Femur (tissue), 1 donor: ENCODE results near the gene C2orf68.
"Not testable (repeated sequence)": the region's sequence is repeated elsewhere in the genome, so short reads cannot be mapped to it uniquely, and the experiment has no call there.

Experiments
- DNase-seq: peaks from one replicate; pipeline ENCODE4 v3.0.0-alpha.2; 2017

The C2orf68 gene

DNA sequence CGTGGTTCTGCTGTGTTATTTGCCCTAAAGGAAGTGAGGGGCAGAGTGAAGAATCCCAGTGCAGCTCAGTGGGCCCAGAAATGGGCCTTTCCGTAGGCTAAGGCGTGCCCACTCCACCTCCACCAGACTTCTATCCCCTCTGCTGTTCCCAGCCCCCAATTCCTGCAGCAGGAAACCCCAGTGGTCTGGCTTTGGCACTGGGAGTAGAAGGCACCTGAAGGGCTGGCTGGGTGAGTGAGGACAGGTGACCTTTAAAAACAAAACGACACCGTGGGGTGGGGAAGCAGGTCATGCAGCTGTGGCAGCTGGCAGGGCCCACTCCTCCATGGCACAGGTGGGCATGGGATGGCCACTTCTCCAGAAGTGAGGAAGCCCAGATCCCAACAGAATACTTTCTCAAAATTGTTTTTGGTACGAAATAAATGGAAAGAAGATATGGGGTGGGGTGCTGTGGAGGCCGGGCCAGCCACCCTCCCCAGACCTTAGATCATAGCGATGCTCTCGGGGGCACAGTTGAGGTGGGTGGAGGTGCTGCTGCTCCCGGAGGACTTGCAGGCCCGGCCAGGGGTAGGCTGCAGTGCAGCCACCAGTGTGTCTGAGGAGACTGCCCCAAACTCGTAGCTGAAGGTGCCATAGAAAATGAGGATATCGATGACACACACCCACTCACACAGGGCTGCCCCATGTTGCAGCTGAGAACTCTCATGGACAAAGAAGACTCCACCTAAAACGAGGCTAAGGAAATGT is 13.1 kb downstream of the C2orf68 start:
- DNase-seq, result no peak

DNA sequence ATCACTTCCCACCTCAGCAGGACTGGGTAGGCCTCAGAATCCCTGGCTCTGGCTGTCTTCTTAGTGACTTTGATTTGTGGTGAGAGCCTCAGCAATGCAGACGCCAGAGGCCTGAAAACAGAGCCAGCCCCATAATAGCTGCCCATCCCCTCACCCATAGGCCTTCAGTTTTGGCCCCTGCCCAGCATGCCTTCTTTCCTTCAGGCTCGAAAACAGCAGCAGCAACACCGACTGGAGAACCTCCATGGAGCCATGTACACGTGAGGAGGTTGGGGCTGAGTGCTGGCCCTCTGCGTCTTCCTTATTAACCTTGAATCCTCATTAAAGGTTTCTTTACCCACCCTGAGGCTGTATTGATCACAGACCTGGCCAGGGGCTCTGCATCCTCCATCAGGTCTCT is 14.6 kb downstream of the C2orf68 start:
- no peak for DNase-seq

DNA sequence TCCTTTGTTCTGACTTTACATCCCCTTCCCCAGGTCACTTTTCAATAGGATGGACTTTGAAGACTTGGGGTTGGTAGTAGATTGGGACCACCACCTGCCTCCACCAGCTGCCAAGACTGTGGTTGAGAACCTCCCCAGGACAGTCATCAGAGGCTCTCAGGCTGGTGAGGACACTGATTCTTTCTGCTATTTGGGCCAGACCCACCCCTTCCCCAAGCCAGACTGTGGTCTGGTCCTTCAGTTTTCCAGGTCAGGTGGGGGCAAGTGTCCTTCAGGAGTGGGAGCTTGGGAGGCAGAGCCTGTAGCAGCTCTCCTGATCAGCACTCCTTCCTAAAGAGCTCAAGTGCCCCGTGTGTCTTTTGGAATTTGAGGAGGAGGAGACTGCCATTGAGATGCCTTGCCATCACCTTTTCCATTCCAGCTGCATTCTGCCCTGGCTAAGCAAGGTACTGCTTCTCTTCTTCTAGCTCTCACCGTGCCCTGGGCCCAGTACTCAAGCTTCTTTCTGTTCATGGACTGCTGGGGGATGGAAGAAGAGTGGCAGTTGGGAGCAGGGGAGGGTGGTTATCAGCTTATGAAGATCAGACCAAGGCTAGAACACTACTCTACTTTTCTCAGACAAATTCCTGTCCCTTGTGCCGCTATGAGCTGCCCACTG is 15.3 kb downstream of the C2orf68 start:
- no peak for DNase-seq

DNA sequence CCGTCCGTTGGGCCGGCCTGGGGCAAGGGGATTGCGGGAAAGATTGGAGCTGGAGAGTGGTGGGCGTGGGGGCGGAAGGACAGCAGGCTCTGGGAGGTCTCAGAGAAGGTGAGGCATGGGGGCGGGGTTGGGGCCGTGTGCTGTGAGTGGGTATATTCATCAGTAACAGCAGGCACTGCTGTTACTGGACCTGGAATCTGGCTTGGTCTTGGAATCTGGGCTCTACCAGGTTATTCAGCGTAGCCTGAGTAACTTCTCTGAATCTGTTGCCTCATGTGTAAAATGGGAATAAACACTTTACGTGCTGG is 15.9 kb downstream of the C2orf68 start:
- no peak for DNase-seq

DNA sequence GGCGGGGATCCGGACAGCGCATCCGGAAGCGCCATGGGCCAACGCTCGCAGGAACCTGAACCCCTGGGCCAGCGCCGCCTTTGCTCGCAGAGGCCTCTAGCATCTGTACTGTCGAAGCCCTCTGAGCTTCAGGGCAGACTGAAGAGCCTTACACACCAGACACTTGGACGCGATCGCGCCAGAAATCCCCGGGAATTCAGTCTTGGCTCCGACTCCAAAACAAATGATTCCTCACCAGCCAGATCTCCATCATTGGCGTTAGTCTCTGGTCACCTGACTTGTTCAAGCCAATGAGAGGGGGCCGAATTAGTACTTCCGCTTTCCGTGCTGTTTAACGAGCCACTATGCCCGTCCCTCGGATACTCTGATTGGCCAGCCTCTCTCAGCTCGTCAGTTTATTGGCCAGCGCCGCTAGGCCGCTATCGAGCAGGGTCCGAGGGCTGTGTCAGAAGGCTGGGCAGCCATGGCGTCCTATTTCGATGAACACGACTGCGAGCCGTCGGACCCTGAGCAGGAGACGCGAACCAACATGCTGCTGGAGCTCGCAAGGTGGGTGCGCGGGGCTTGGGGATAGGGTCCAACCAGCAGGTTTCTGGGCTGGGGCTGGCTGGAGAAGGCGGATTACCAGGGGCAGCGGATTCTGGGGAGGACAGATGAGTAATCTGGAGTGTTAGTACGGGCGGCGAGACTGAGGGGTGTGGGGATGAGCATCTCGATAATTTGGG is 16.4 kb downstream of the C2orf68 start, which contains the start of gene RNF181:
Gene RNF181, plus strand, starts transcription at position 445 of the 725 bp plus-strand sequence. Its CDS starts 19 bp downstream, at position 464.
- peak; percentile 98 for DNase-seq

DNA sequence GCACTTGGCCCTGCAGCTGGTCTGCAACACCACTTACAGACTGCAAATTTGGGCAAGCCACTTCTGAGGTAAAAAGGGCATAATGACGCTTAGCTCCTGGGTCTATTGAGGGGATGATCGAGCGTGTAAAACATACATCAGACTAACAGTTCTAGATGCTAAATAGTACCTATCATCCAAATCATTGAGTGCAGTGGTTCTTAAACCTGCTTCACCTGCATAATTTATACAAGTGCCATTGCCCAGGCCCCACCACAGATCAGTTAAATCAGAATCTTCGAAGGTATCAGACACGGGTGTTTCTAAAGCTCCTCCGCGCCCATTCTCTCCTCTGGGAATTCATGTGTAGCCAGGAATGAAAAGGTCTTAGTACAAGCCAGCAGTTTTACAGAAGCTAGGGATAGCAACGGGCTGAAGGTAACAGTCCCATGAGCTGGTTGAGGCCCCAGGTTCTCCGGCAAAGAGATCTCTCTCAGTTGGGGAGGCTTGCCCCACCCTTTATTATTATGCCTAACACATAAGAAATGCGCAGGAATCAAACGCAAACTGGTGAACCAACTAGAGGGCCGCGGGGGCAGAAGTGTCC is 17.1 kb downstream of the C2orf68 start:
- no peak for DNase-seq

DNA sequence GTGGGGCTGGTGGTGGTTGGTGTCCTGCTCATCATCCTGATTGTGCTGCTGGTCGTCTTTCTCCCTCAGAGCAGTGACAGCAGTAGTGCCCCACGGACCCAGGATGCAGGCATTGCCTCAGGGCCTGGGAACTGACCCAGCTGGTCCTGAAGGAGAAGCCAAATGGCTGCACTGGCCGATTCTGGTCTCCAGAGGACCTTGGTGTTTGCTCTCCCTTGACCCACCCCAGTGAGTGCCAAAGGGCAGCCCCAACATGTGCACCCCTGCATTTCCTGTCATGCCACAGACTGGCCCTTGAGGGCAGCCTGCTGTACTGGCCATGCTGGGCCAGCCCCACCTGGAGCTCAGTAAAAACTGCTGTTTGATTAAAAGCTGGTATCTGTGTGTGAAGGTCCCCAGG is 18.8 kb downstream of the C2orf68 start:
- no peak for DNase-seq

DNA sequence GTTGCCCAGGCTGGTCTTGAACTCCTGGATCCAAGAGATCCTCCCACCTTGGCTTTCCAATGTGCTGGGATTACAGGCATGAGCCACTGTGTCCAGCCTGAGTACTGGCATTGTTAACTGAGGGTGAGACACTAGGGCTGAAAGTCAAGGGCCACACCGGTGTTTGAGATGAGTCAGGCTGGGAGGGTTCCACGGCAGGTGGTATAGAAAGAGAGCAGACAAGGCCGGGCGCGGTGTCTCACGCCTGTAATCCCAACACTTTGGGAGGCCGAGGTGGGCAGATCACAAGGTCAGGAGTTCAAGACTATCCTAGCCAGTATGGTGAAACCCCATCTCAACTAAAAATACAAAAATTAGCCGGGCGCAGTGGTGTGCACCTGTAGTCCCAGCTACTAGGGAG is 19.6 kb downstream of the C2orf68 start:
- DNase-seq, result not testable (repeated sequence)

DNA sequence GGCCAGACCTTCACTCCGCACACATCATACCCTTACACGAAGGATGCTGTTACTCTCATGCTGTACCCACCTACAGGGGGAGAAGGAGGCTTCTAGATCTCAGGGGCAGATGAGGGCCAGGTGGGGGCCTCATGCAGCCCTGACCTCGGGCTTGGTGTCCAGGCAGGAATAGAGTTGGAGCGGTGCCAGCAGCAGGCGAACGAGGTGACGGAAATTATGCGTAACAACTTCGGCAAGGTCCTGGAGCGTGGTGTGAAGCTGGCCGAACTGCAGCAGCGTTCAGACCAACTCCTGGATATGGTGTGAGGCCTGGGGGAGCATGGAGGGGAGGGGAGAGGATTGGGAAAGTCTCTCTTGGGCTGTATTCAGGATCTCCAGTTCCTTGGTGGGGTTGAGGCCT is 20.3 kb downstream of the C2orf68 start:
- DNase-seq, result no peak

DNA sequence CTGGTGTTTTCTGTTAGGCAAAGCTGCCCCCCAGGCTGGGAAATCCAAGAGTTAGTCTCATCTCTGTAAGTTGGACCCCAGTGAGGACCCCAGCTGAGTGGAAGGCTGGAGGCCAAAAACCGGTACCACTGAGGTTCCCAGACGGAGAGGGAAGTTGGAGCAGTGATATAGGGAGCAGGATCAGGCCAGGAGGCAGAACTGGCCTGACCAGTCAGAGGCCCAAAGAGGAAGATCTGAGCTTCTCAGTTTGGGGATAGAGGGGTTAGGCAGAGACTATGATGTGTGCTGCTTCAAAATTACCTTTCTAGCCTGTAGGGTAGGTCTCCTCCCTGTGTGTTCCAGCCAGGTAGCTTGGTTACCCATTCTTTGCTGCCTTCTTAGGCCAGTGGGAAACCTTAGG is 20.9 kb downstream of the C2orf68 start:
- DNase-seq, result no peak

DNA sequence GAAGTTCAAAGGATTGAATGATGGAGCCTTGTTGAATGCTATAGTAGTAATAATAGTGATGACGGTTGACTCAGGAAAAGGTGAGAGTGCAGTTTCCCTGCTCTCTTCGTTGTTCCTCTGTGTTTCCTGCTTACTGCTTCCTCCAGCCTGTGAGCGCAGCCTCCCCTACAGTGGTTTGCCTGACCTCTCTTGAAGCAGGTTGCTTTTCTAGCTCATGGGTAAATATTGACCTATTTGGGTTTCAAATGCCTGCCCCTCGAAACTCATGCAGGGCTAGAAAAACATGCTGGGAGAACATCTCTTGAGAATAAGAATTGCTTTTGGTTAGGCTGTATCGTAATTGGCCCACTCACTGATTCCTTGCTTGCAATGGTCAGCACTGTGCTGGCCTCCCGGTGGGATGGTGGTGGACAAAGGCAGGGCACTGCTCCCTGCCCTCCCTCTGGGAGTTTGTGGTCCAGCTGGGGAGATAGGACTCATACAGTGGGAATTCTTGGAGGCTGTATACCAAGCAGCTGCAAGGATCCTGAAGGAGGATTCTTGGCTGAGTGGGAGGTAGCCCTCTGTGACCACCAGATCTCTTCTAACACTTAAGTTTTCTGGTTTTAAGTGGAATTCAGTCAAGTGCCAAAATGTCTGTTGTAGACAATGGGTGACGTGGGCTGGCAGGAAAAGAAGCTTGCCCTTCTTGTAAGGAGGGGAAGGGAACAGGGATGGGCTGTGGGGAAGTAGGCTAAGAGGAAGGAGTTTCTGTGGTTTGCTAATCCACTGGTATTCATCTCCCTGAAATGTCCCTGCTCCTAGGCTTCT is 21.7 kb downstream of the C2orf68 start:
- DNase-seq, result no peak

DNA sequence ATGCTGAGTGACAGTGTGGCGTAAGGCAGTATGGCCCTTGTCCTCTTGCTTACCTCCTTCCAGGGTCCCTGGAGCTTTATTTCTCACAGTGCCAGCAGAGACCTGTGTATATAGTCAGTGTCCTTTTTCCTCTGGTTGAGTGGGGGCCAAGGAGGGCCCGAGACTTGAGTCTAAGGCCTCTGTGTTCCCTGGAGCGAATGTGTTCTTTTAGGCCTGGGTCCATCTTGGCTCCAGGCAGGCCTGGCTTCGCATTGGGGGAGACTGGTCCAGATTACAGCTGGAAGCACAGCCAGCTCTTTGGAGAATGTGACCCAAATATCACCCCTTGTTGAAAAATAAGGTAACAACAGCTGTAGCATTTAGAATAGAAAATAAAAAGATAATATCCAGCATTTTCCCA is 22.7 kb downstream of the C2orf68 start:
- DNase-seq, result no peak

DNA sequence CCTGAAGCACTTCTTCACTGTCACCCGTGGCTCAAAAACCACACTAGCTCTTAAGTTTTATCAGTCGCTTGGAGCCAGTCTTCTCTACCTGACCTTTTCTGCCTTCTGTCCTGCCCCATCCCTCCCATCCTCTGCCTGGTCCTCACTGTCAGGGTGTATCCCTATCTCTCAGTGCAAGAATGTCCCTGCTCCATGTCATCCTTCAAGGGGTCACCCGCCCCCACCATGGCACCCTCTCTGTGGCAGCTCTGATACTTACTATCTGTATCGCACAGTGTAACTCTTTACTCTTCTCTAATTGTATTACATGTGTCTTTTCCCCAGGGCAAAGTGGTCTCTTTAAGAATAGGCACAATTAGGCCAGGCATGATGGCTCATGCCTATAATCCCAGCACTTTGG is 23.2 kb downstream of the C2orf68 start:
- no peak for DNase-seq

DNA sequence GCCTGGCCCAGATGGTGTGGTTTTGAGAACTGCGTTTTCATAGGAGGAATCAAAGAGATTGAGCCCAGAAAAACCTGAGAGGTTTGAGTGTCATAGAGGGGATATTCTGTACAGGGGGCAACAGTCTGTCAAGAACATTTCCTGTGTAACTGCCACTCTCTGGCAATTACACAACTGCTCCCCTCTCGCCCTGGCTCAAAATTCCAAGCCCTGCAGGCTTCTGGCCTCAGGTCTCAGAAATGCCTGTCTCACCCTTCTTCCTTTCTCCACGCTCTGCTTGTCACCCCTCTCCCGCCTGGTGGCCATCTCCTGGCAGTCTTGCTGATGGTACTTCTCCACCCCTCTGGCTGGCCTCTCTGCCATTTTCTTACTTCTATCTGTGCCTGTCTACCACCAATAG is 23.6 kb downstream of the C2orf68 start:
- no peak for DNase-seq

DNA sequence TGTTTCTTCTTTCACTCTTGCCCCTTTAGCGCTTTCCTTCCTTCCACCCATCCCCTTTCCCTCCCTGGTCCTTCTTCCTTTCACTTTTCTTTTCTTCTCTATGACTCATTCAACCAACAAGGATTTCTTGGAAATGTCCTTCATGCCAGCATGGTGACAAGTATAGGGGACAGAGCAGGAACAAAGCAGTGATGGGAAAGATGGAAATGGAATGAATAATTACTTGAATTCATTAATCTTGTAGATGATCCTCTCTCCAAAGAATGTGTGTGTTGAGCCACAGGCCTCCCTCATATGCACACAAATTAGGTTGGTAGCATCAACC is 26.1 kb downstream of the C2orf68 start:
- DNase-seq, result no peak

DNA sequence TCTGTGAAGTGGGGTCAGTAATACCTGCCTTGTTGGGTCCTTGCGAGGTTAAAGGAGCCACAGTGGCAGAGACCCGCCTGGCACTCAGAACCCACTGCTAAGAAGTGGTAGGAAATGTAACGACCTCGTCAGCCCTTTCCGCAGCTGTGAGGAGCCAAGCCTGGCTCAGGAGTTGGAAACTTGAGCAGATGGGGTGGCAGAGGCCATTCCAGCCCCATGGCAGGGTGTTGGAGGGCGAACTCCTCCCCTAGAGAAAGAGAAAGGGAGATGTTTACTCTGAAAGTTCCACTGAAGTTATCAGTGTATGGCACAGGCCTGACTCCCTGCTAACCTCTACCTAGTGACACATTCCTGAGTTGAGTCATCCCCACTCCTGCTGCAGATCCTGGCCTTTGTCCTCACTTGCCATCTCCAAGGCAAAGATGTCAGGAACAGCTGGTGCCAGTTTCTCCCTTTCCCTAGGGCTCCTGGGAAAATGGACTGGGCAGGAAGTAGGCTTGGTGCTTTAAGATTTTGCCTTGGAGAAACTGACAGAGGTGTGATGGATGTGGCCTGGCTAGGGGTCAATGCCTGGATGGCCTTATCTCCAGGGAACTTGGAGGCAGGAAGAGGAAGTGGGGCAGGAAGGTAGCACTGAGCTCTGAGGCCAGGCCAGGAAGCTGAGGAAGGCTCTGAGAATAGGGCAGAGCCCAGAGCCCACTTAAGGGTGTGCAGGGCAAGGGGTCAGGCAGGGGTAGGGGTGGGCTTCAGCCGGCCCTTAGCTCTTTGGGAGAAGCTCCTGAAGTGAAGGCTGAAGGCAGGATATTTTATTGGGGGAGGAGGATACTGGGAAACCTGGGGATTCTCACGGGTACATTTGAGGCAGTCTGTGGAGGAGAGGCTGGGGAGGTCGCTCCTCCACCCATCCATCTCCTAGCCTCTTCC is 26.7 kb downstream of the C2orf68 start:
- peak; percentile 57 for DNase-seq

DNA sequence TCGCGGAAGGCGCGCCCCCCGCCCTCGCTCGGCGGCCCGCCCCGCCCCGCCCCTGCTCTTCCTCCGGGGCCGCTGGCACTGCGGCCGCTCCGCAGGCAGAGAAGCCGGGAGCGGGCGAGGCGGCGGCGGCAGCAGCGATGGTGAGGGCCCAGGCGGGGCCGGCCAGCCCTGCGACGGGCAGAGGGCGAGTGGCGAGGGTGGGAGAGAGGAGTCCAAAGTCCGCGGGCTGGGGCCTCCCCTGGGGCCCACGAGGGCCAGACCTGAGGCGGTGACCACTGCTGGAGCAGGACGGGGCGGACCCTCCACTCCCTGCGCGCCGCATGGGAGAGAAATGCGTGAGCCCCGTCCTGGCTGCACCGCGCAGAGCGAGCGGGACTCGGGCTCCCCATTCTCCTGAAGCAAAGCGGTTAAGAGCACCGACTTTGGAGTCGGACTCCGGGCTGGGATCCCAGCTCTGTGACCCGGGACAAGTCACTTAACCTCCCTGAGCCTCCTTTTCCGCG is 27.5 kb downstream of the C2orf68 start, which contains the start of gene VAMP5:
Gene VAMP5, plus strand, starts transcription at position 78 of the 503 bp plus-strand sequence. Its CDS starts 60 bp downstream, at position 138.
- DNase-seq, result peak; percentile 66

DNA sequence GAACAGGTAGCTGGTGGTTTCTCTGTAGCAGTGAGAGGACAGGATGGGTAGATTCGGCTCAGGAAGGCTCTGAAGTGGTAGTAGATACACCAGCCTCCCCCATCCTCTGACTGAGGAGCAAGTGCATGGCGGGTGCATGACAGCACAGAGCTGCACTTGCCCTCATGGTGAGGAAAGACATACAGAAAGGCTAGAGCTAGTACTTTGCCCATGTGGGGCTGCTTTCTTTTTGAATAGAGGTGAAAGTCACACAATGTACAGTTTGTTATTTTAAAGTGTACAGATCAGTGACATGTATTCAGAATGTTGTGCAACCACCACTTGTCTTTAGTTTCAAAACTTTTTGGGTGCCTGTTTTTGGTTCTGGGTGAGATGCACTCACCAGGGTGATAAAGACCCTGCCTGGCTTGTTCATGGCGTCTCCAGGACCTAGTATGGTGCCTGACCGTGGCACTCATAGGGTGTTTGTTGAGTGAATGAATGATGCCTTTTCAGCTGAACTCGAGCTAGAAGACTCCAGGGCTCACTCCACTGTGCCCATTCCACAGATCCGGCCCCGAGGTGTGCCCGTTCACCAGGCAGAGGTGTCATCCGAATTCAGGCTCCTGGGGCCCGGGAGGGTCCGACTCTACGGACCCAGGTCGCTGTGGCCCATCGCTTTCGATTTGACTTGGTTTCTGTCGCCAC is 28.1 kb downstream of the C2orf68 start:
- DNase-seq, result no peak

DNA sequence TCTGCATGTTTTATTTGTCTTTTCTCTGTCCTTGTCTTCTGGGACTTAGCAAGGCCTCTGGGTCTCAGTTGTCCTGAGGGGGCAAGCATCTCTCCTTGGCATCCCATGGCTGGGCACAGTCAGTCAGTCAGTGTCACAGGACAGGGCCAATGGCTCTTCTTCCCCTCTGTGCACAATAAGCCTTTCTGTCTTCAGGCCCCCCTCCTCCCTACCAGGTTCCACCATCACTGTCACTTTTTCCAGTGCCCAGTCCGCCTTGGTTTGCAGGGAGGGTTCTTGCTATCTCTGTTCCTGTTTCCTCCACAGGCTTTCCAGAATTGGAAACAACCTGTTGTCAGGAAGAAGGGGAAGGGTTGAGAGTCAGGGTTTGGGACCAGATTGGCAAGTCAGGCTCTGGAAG is 29.4 kb downstream of the C2orf68 start:
- DNase-seq, result no peak

DNA sequence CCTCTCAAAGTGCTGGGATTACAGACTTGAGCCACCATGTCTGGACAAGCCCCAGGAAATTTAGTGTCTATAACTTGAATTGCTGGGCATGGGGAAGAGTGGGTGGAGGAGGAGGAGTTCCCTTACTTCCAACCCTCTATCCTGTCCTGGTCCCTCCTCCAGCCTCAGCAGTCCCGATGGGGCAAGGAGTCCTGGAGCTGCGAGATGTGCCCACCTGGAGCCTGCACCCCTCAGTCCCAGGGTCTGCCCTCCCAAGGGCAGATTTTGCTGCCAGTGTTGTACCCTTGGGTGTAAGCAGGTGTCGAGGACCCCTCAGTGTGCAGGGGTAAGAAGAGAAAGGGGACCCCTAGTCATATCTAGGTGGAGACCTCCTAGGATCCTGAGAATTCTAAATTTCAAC is 31.7 kb downstream of the C2orf68 start:
- DNase-seq, result no peak
